ENCODE measurements around the gene SUMO3.

DNA sequence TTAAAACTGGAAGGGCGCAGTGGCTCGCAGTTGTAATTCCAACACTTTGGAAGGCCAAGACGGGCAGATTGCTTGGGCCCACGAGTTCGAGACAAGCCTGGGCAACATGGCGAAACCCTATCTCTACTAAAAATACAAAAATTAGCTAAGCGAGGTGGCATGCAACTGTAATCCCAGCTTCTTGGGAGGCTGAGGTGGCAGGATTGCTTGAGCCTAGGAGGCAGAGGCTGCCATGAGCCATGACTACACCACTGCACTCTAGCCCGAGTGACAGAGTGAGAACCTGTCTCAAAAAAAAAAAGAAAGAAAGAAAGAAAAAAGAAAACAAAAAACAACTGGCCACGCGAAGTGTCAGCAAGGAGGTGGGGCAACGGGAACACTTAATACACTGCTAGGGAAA, 22.5 kb downstream of the SUMO3 start:
- TF ChIP-seq, protein P1, sequence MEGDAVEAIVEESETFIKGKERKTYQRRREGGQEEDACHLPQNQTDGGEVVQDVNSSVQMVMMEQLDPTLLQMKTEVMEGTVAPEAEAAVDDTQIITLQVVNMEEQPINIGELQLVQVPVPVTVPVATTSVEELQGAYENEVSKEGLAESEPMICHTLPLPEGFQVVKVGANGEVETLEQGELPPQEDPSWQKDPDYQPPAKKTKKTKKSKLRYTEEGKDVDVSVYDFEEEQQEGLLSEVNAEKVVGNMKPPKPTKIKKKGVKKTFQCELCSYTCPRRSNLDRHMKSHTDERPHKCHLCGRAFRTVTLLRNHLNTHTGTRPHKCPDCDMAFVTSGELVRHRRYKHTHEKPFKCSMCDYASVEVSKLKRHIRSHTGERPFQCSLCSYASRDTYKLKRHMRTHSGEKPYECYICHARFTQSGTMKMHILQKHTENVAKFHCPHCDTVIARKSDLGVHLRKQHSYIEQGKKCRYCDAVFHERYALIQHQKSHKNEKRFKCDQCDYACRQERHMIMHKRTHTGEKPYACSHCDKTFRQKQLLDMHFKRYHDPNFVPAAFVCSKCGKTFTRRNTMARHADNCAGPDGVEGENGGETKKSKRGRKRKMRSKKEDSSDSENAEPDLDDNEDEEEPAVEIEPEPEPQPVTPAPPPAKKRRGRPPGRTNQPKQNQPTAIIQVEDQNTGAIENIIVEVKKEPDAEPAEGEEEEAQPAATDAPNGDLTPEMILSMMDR (IDR thresholded peaks at IDR 0.05) = no peak
- TF ChIP-seq POLR2A (IDR thresholded peaks at IDR 0.05) = no peak
